ENCODE results near the gene CADM1.

DNA sequence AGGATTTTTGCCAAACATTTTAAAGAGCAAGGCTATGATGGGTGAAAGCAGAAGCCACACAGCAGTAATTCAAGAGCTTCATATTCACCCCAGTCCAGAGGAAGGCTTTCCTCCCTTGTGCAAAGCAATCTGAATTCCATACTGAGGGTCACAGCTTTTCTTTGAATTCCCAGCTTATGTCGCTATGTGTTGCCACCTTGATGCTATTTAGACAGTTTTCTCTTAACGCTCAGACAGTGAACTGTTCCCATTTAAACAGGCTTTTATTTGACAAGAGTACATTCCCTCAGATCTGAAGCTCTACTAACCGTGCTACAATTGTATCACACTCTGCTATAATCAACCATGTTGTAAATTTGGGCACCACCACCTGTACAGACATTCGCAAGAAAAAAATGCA is 279.7 kb downstream of the CADM1 start:
- TF ChIP-seq EZH2 (IDR thresholded peaks at IDR 0.05), result no peak
- TF ChIP-seq POLR2AphosphoS5 (IDR thresholded peaks at IDR 0.05; ENCODE audit: borderline replicate concordance, low read depth, low read length), result no peak

All from SK-N-MC (cell line).